CD4-positive, CD25-positive, alpha-beta regulatory T cell (primary cell): Measurements from ENCODE around the gene GCNA. TPM values are rescaled to one million over a fixed set of nuclear protein-coding genes. Genes with fewer than 3 reads are reported as not detected.
"Not testable (repeated sequence)": the region's sequence is repeated elsewhere in the genome, so short reads cannot be mapped to it uniquely, and the experiment has no call there.

Experiments used
- ATAC-seq, 2 donors: fragments of 150-1000 bp; cut with Tn5 transposase; one replicate each; pipeline ENCODE4 v1.10.0; 2021; ENCODE audit warnings: low read depth in 2 of 2, moderate number of reproducible peaks in 2 of 2, moderate library complexity in 1 of 2
- DNase-seq, 3 donors: peaks; one replicate each; pipeline versions ENCODE4 v3.0.0 to v3.0.0-alpha.2; 2012 to 2022; ENCODE audit warnings: mixed read lengths in 1 of 3
- H3K27ac ChIP-seq: one replicate; pipeline ENCODE4 v1.7.0; 2013; ENCODE audit warnings: mild to moderate bottlenecking, low read length; ENCODE audit not compliant: insufficient read depth, poor library complexity, severe bottlenecking
- H3K27me3 ChIP-seq: one replicate; pipeline ENCODE4 v1.7.0; 2013; ENCODE audit warnings: low read length; ENCODE audit not compliant: control insufficient read depth, insufficient read depth
- H3K36me3 ChIP-seq: one replicate; pipeline ENCODE4 v1.7.0; 2013; ENCODE audit warnings: mild to moderate bottlenecking, low read length, moderate library complexity; ENCODE audit not compliant: control insufficient read depth, insufficient read depth
- H3K4me1 ChIP-seq: 2 replicates; pipeline ENCODE4 v1.7.0; 2013; ENCODE audit warnings: mild to moderate bottlenecking, low read length; ENCODE audit not compliant: insufficient read depth, control insufficient read depth, poor library complexity, severe bottlenecking
- H3K4me3 ChIP-seq: one replicate; pipeline ENCODE4 v1.7.0; 2013; ENCODE audit warnings: low read depth, mild to moderate bottlenecking, low read length, moderate library complexity
- H3K9me3 ChIP-seq, 2 experiments: 1 replicate in 1 of 2; 2 replicates in 1 of 2; pipeline ENCODE4 v1.7.0; 2013; ENCODE audit warnings: low read length in 2 of 2, mild to moderate bottlenecking in 1 of 2, moderate library complexity in 1 of 2; ENCODE audit not compliant: control insufficient read depth in 2 of 2
- H3K27ac Mint-ChIP-seq, 3 donors: one replicate each; pipeline ENCODE4 v1.8.0; 2020 to 2022; ENCODE audit warnings: mild to moderate bottlenecking in 3 of 3, mixed read lengths in 3 of 3, moderate library complexity in 2 of 3
- H3K27me3 Mint-ChIP-seq: one replicate; pipeline ENCODE4 v1.8.0; 2022; ENCODE audit warnings: mild to moderate bottlenecking, mixed read lengths
- H3K36me3 Mint-ChIP-seq: one replicate; pipeline ENCODE4 v1.8.0; 2020; ENCODE audit warnings: mixed read lengths
- H3K4me1 Mint-ChIP-seq, 4 donors: one replicate each; pipeline ENCODE4 v1.8.0; 2020 to 2022; ENCODE audit warnings: mixed read lengths in 4 of 4, mild to moderate bottlenecking in 1 of 4
- H3K4me3 Mint-ChIP-seq, 4 donors: one replicate each; pipeline ENCODE4 v1.8.0; 2020 to 2022; ENCODE audit warnings: mild to moderate bottlenecking in 4 of 4, mixed read lengths in 4 of 4, moderate library complexity in 3 of 4
- H3K9me3 Mint-ChIP-seq, 7 donors: one replicate each; pipeline ENCODE4 v1.8.0; 2020 to 2022; ENCODE audit warnings: mixed read lengths in 7 of 7, mild to moderate bottlenecking in 3 of 7, moderate library complexity in 2 of 7
- polyA plus RNA-seq, 4 donors: library from polyadenylated mRNA; unstranded; fragments of 300-500 nt; fragmentation: Illumina TruSeq; gene quantifications; one replicate each; pipeline ENCODE4 v1.2.3, GENCODE V29; 2021
- total RNA-seq: library from RNA; stranded (reverse); gene quantifications from one replicate; pipeline ENCODE4 v1.2.3, GENCODE V29; 2022

GCNA gene
- total and polyA plus RNA-seq, 5 donors from 2014 or later: 0.20 to 3.7 (median 0.57) TPM

- Mint-ChIP-seq H3K36me3 (peaks cover 28% of the 10 kb centered on the region), H3K4me3 (no peak overlapping the region), H3K27ac (peak overlapping the region in 1 of 3 donors; percentile 83), H3K9me3 (no peaks in the 10 kb centered on the region), H3K27me3 (no peaks in the 10 kb centered on the region), H3K4me1 (peaks cover 0 to 12% (median 9%) of the 10 kb centered on the region in 4 donors)
- DNase-seq (peak in 1 of 3 donors; percentile 24), ATAC-seq (no peak)
- Histone ChIP-seq H3K4me3 (no peak overlapping the region), H3K36me3 (peaks cover 88% of the 10 kb centered on the region), H3K4me1 (no peaks in the 10 kb centered on the region), H3K27ac (no peak overlapping the region), H3K9me3 (no peaks in the 10 kb centered on the region), H3K27me3 (no peaks in the 10 kb centered on the region)
These were observed 14.3 kb upstream of the GCNA start for GRCh38 chrX:71563921-71564320.

DNA sequence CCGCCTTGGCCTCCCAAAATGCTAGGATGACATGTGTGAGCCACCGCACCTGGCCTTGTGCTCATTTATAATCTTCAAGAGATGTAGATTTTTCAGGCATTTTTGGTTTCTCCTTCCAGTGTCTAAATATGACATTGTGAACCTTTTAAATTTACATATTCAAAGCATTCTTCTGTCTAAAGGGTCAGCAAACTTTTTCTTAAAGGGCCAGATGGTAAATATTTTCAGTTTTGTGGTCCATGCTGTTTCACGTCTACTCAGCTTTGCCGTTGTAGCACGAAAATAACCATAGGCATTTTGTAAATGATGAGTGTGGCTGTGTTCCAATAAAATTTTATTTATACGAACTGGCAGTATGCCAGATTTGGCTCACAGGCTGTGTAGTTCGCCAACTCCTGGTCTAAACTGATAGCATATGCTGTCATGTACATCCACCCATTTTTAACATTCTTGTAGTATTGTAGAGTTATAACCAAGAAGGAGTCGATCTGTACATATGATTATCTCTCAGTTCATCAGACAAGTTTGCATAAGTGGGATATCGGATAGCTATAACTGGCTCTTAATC lies 12.7 kb upstream of the GCNA start:
- H3K9me3 Mint-ChIP-seq: no peaks in the 10 kb centered on the region
- H3K27ac Mint-ChIP-seq: no peak overlapping the region
- peaks cover 30% of the 10 kb centered on the region for H3K36me3 Mint-ChIP-seq

DNA sequence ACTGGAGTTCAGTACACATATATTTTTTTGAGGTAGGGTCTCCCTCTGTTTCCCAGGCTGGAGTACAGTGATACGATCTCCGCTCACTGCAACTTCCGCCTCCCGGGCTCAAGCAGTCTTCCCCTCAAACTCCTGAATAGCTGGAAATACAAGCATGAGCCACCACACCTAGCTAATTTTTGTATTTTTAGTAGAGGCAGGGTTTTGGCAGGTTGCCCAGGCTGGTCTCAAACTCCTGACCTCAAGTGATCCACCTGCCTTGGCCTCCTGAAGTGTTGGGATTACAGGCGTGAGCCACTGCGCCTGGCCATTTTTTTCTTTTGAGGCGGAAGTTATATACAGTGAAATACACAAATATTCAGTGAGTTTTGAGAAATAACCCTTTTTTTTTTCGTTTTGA lies 6.8 kb upstream of the GCNA start:
- H3K4me1 Mint-ChIP-seq, H3K4me3 ChIP-seq, H3K27me3 Mint-ChIP-seq, H3K9me3 Mint-ChIP-seq, H3K9me3 ChIP-seq, H3K27me3 ChIP-seq, ATAC-seq, H3K4me3 Mint-ChIP-seq, DNase-seq, H3K27ac ChIP-seq, H3K4me1 ChIP-seq: not testable (repeated sequence)
- H3K36me3 Mint-ChIP-seq: peaks cover 13% of the 10 kb centered on the region
- peak overlapping the region in 1 of 3 donors; percentile 26 for H3K27ac Mint-ChIP-seq
- H3K36me3 ChIP-seq: peaks cover 71% of the 10 kb centered on the region

More for the DNA sequence above, 12.7 kb upstream of the GCNA start:
- ATAC-seq (no peak), DNase-seq (no peak)
- no peak overlapping the region for H3K4me3 Mint-ChIP-seq
- H3K4me1 Mint-ChIP-seq: peaks cover 0 to 12% (median 9%) of the 10 kb centered on the region in 4 donors
- H3K27me3 ChIP-seq: no peaks in the 10 kb centered on the region
- no peaks in the 10 kb centered on the region for H3K4me1 ChIP-seq
- H3K27me3 Mint-ChIP-seq: no peaks in the 10 kb centered on the region
- no peak overlapping the region for H3K4me3 ChIP-seq
- peaks cover 81% of the 10 kb centered on the region for H3K36me3 ChIP-seq
- H3K9me3 ChIP-seq: no peaks in the 10 kb centered on the region
- H3K27ac ChIP-seq: no peak overlapping the region

- Histone ChIP-seq H3K4me1 (no peaks in the 10 kb centered on the region), H3K27me3 (no peaks in the 10 kb centered on the region), H3K4me3 (no peak overlapping the region), H3K27ac (no peak overlapping the region), H3K9me3 (no peaks in the 10 kb centered on the region), H3K36me3 (peaks cover 53% of the 10 kb centered on the region)
- Mint-ChIP-seq H3K4me3 (no peak overlapping the region), H3K27me3 (no peaks in the 10 kb centered on the region), H3K4me1 (peaks cover 0 to 6% (median 4%) of the 10 kb centered on the region in 4 donors), H3K9me3 (no peaks in the 10 kb centered on the region), H3K36me3 (peaks cover 6% of the 10 kb centered on the region), H3K27ac (no peak overlapping the region)
- ATAC-seq (no peak), DNase-seq (no peak)
These were observed 4.6 kb upstream of the GCNA start for GRCh38 chrX:71573590-71573989.

GRCh38 chrX:71577682-71578081 lies 555 bp upstream of the GCNA start:
- Histone ChIP-seq H3K27ac (no peak overlapping the region), H3K4me1 (no peaks in the 10 kb centered on the region), H3K27me3 (no peaks in the 10 kb centered on the region), H3K36me3 (peaks cover 35% of the 10 kb centered on the region), H3K9me3 (no peaks in the 10 kb centered on the region), H3K4me3 (no peak overlapping the region)
- Mint-ChIP-seq H3K4me1 (peaks cover 0 to 10% (median 4%) of the 10 kb centered on the region in 4 donors), H3K27me3 (no peaks in the 10 kb centered on the region), H3K4me3 (no peak overlapping the region), H3K36me3 (peaks cover 8% of the 10 kb centered on the region), H3K9me3 (no peaks in the 10 kb centered on the region), H3K27ac (no peak overlapping the region)
- ATAC-seq (no peak), DNase-seq (no peak)

GRCh38 chrX:71579136-71579989 lies 1.1 kb downstream of the GCNA start:
- DNase-seq: no peak
- no peaks in the 10 kb centered on the region for H3K27me3 Mint-ChIP-seq
- no peak overlapping the region for H3K4me3 ChIP-seq
- peak overlapping the region in 1 of 3 donors; percentile 74 for H3K27ac Mint-ChIP-seq
- no peaks in the 10 kb centered on the region for H3K9me3 Mint-ChIP-seq
- no peaks in the 10 kb centered on the region for H3K4me1 ChIP-seq
- peaks cover 8% of the 10 kb centered on the region for H3K36me3 Mint-ChIP-seq
- no peaks in the 10 kb centered on the region for H3K27me3 ChIP-seq
- ATAC-seq: no peak
- no peak overlapping the region for H3K4me3 Mint-ChIP-seq
- H3K4me1 Mint-ChIP-seq: peaks cover 0 to 10% (median 2%) of the 10 kb centered on the region in 4 donors
- H3K27ac ChIP-seq: no peak overlapping the region
- H3K9me3 ChIP-seq: no peaks in the 10 kb centered on the region
- peaks cover 19% of the 10 kb centered on the region for H3K36me3 ChIP-seq

GRCh38 chrX:71579990-71580380 lies 1.7 kb downstream of the GCNA start:
- Mint-ChIP-seq H3K27me3 (no peaks in the 10 kb centered on the region), H3K9me3 (no peaks in the 10 kb centered on the region), H3K4me1 (peaks cover 0 to 10% (median 2%) of the 10 kb centered on the region in 4 donors), H3K4me3 (no peak overlapping the region), H3K27ac (no peak overlapping the region), H3K36me3 (peaks cover 8% of the 10 kb centered on the region)
- Histone ChIP-seq H3K9me3 (no peaks in the 10 kb centered on the region), H3K27me3 (no peaks in the 10 kb centered on the region), H3K4me3 (no peak overlapping the region), H3K27ac (no peak overlapping the region), H3K4me1 (no peaks in the 10 kb centered on the region), H3K36me3 (peaks cover 12% of the 10 kb centered on the region)
- ATAC-seq: no peak
- no peak for DNase-seq
